Measurements from ENCODE around the gene CD37. TPM values are rescaled to one million over a fixed set of nuclear protein-coding genes. Genes with fewer than 3 reads are reported as not detected.
A peak's percentile ranks its signal among the peaks of the same experiment; 100 is the strongest.

The CD37 gene
- total and polyA plus RNA-seq, 2 donors (not counting 1 experiment from before 2014, with no cell fraction given), result 1,998 to 2,188 TPM

DNA sequence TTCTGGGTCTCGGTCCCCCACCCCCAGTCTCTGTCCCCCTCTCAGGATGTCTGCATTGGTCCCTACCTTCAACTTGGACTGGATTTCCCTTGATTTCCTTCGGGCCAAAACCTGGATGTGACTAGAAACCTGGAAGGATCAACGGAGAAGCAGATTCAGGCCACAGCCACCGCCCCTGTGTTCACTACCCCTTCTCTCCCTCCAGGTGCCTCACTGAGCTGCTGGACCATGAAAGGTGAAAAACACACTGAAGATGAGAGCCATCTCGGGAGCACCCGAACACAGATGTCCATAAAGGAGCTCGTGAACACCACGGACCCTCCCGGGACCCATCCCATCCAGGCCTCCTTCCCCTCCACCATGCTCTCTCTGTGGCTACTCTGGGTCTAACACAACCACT is 22.0 kb downstream of the CD37 start:
- Histone ChIP-seq H3K9ac (ENCODE audit: low read length) (peak overlapping the region; percentile 48), H3K4me3 (ENCODE audit: control extremely low read depth in 1 of 5, extremely low read depth in 1 of 5, insufficient read depth in 1 of 5, low read depth in 2 of 5, low read length in 4 of 5) (peak overlapping the region in 4 of 5 experiments; percentile 9 to 54 (median 38)), H3K4me1 (ENCODE audit: control insufficient read depth in 2 of 2, insufficient read depth in 2 of 2, low read length in 2 of 2) (peaks cover 53 to 72% of the 10 kb centered on the region in 2 donors), H3K27me3 (replicated peaks in 1 of 4; ENCODE audit: control extremely low read depth in 1 of 4, control insufficient read depth in 3 of 4, insufficient read depth in 4 of 4, low read length in 3 of 4) (peaks cover 0 to 4% (median 0%) of the 10 kb centered on the region in 4 experiments), H3K4me2 (replicated peaks; ENCODE audit: low read depth, low read length, poor library complexity, severe bottlenecking) (peak overlapping the region; percentile 71), H4K20me1 (ENCODE audit: control insufficient read depth, insufficient read depth, low read length, poor library complexity, severe bottlenecking) (no peaks in the 10 kb centered on the region), H3K27ac (ENCODE audit: low read length in 2 of 2) (peak overlapping the region; percentile 19 to 44), H3K79me2 (ENCODE audit: control insufficient read depth, insufficient read depth, low read length) (no peaks in the 10 kb centered on the region), H3K9me3 (ENCODE audit: control extremely low read depth in 1 of 3, control insufficient read depth in 2 of 3, insufficient read depth in 1 of 3, low read length in 2 of 3) (no peaks in the 10 kb centered on the region), H2AFZ (ENCODE audit: insufficient read depth, low read depth, low read length, poor library complexity, severe bottlenecking) (peak overlapping the region; percentile 36), H3K36me3 (replicated peaks in 1 of 2; ENCODE audit: control extremely low read depth in 1 of 2, control insufficient read depth in 1 of 2, extremely low read depth in 1 of 2, insufficient read depth in 2 of 2, low read length in 1 of 2) (no peaks in the 10 kb centered on the region)
- WGBS (ENCODE audit: insufficient coverage), result 39% methylated on average over 9 of the region's 9 CpGs
- intact Hi-C loops (cut with micrococcal nuclease), result no loop called here
- CTCF ChIA-PET, result interaction anchor here (0.7 to 2.1 kb wide), 7 partner anchors 12 to 364 kb away, joined by 3 to 6 read pairs (median 4); partner anchors contain the start of genes FLT3LG and GYS1
- POLR2A ChIA-PET, result interaction anchor here (0.6 to 1.4 kb wide), 7 partner anchors 9 to 131 kb away, joined by 3 to 20 read pairs (median 6); partner anchors contain the start of gene CD37
- peaks cover 78% of the 10 kb centered on the region for H3K4me1 Mint-ChIP-seq
- peak; percentile 69 for DNase-seq
- TF ChIP-seq EZH2 (IDR thresholded peaks at IDR 0.05; ENCODE audit: borderline replicate concordance, insufficient read depth, low read depth, low read length, poor library complexity, severe bottlenecking), result no peak
- TF ChIP-seq, protein P1, sequence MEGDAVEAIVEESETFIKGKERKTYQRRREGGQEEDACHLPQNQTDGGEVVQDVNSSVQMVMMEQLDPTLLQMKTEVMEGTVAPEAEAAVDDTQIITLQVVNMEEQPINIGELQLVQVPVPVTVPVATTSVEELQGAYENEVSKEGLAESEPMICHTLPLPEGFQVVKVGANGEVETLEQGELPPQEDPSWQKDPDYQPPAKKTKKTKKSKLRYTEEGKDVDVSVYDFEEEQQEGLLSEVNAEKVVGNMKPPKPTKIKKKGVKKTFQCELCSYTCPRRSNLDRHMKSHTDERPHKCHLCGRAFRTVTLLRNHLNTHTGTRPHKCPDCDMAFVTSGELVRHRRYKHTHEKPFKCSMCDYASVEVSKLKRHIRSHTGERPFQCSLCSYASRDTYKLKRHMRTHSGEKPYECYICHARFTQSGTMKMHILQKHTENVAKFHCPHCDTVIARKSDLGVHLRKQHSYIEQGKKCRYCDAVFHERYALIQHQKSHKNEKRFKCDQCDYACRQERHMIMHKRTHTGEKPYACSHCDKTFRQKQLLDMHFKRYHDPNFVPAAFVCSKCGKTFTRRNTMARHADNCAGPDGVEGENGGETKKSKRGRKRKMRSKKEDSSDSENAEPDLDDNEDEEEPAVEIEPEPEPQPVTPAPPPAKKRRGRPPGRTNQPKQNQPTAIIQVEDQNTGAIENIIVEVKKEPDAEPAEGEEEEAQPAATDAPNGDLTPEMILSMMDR (IDR thresholded peaks at IDR 0.05), result no peak
- peak; percentile 50 for ATAC-seq (ENCODE audit: low read depth)
- H3K9me3 Mint-ChIP-seq (ENCODE audit: insufficient read depth), result no peaks in the 10 kb centered on the region
- no peaks in the 10 kb centered on the region for H3K27me3 Mint-ChIP-seq
- peak overlapping the region; percentile 74 for H3K4me3 Mint-ChIP-seq
- peak overlapping the region; percentile 89 for H3K27ac Mint-ChIP-seq
